ENCODE data around the gene TACSTD2.

DNA sequence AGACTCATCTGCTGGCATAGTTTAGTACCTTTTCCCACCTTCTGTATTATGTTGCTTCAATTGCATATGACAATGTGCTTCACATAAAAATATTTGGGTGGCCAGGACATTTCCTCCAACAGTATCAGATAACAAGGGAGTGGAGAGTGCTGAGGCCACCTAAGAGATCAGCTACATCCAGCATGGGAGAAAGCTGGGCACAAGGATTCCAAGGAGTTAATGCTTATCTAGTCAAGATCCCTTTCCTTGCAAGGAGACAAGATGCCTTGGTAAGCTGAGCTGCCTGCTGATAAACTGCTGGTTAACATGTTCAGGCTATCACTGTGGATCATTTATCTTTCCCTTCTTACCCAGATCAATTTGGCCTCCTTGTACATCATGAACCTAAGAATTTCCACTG is 5.4 kb downstream of the TACSTD2 start:
- TF ChIP-seq CTCF (conservative IDR thresholded peaks at IDR 0.05; ENCODE audit: low read depth, low read length) (no peak), EZH2 (IDR thresholded peaks at IDR 0.05; ENCODE audit: borderline replicate concordance, low read depth, low read length, poor library complexity, severe bottlenecking) (no peak)
